ENCODE measurements around the gene ZFAND3. TPM values are rescaled to one million over a fixed set of nuclear protein-coding genes. Genes with fewer than 3 reads are reported as not detected.

The ZFAND3 gene
- total and polyA plus RNA-seq, 2 experiments from 2014 or later = 16.9 to 28.2 TPM

DNA sequence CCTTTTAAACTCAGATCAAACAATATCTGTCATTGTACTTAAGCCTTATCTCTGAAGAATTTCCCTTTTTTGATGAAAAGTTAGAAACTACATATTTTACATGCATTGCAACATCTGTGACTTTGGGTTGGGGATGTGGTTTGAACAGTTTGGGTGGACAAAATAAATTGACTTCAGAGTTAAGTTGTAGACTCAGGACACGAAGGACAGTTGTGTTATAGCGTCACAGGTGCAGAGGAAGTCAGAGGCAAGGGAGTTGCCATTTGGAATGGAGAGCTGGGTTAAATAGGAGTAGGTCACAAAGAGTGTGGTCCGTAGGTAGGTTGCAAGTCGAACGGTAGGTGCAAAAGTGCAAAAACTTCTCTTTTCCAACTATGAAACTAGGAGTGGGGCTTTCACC is 46.0 kb downstream of the ZFAND3 start:
- Mint-ChIP-seq H3K4me1 (peaks cover 29% of the 10 kb centered on the region), H3K27me3 (ENCODE audit: insufficient read depth, low read depth, poor library complexity) (no peaks in the 10 kb centered on the region), H3K4me3 (no peak overlapping the region), H3K9me3 (no peaks in the 10 kb centered on the region; the same call in 2 of the 3 replicates), H3K27ac (no peak overlapping the region), H3K36me3 (ENCODE audit: low read depth) (no peaks in the 10 kb centered on the region)
- DNase-seq (ENCODE audit: low spot score) = no peak
- ATAC-seq = no peak
- TF ChIP-seq CREB1 (CRISPR knock-in tag; IDR thresholded peaks at IDR 0.05; ENCODE audit: low read depth) (no peak), STAT1 (IDR thresholded peaks at IDR 0.05; ENCODE audit: unreplicated experiment) (no peak), EZH2phosphoT487 (IDR thresholded peaks at IDR 0.05; ENCODE audit: unreplicated experiment) (no peak), ZNF331 (CRISPR knock-in tag; IDR thresholded peaks at IDR 0.05; ENCODE audit: low read depth) (no peak), ZNF114 (CRISPR knock-in tag; IDR thresholded peaks at IDR 0.05) (no peak), EZH2 (IDR thresholded peaks at IDR 0.05; ENCODE audit: low read depth, unreplicated experiment) (no peak), NANOG (IDR thresholded peaks at IDR 0.05; ENCODE audit: borderline replicate concordance) (no peak)
- TF ChIP-seq, protein P1, sequence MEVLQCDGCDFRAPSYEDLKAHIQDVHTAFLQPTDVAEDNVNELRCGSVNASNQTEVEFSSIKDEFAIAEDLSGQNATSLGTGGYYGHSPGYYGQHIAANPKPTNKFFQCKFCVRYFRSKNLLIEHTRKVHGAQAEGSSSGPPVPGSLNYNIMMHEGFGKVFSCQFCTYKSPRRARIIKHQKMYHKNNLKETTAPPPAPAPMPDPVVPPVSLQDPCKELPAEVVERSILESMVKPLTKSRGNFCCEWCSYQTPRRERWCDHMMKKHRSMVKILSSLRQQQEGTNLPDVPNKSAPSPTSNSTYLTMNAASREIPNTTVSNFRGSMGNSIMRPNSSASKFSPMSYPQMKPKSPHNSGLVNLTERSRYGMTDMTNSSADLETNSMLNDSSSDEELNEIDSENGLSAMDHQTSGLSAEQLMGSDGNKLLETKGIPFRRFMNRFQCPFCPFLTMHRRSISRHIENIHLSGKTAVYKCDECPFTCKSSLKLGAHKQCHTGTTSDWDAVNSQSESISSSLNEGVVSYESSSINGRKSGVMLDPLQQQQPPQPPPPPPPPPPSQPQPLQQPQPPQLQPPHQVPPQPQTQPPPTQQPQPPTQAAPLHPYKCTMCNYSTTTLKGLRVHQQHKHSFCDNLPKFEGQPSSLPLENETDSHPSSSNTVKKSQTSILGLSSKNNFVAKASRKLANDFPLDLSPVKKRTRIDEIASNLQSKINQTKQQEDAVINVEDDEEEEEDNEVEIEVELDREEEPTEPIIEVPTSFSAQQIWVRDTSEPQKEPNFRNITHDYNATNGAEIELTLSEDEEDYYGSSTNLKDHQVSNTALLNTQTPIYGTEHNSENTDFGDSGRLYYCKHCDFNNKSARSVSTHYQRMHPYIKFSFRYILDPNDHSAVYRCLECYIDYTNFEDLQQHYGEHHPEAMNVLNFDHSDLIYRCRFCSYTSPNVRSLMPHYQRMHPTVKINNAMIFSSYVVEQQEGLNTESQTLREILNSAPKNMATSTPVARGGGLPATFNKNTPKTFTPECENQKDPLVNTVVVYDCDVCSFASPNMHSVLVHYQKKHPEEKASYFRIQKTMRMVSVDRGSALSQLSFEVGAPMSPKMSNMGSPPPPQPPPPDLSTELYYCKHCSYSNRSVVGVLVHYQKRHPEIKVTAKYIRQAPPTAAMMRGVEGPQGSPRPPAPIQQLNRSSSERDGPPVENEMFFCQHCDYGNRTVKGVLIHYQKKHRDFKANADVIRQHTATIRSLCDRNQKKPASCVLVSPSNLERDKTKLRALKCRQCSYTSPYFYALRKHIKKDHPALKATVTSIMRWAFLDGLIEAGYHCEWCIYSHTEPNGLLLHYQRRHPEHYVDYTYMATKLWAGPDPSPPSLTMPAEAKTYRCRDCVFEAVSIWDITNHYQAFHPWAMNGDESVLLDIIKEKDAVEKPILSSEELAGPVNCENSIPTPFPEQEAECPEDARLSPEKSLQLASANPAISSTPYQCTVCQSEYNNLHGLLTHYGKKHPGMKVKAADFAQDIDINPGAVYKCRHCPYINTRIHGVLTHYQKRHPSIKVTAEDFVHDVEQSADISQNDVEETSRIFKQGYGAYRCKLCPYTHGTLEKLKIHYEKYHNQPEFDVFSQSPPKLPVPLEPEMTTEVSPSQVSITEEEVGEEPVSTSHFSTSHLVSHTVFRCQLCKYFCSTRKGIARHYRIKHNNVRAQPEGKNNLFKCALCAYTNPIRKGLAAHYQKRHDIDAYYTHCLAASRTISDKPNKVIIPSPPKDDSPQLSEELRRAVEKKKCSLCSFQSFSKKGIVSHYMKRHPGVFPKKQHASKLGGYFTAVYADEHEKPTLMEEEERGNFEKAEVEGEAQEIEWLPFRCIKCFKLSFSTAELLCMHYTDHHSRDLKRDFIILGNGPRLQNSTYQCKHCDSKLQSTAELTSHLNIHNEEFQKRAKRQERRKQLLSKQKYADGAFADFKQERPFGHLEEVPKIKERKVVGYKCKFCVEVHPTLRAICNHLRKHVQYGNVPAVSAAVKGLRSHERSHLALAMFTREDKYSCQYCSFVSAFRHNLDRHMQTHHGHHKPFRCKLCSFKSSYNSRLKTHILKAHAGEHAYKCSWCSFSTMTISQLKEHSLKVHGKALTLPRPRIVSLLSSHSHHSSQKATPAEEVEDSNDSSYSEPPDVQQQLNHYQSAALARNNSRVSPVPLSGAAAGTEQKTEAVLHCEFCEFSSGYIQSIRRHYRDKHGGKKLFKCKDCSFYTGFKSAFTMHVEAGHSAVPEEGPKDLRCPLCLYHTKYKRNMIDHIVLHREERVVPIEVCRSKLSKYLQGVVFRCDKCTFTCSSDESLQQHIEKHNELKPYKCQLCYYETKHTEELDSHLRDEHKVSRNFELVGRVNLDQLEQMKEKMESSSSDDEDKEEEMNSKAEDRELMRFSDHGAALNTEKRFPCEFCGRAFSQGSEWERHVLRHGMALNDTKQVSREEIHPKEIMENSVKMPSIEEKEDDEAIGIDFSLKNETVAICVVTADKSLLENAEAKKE (CRISPR knock-in tag; IDR thresholded peaks at IDR 0.05) = no peak
- TF ChIP-seq, protein P2, sequence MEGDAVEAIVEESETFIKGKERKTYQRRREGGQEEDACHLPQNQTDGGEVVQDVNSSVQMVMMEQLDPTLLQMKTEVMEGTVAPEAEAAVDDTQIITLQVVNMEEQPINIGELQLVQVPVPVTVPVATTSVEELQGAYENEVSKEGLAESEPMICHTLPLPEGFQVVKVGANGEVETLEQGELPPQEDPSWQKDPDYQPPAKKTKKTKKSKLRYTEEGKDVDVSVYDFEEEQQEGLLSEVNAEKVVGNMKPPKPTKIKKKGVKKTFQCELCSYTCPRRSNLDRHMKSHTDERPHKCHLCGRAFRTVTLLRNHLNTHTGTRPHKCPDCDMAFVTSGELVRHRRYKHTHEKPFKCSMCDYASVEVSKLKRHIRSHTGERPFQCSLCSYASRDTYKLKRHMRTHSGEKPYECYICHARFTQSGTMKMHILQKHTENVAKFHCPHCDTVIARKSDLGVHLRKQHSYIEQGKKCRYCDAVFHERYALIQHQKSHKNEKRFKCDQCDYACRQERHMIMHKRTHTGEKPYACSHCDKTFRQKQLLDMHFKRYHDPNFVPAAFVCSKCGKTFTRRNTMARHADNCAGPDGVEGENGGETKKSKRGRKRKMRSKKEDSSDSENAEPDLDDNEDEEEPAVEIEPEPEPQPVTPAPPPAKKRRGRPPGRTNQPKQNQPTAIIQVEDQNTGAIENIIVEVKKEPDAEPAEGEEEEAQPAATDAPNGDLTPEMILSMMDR (conservative IDR thresholded peaks at IDR 0.05; ENCODE audit: low read depth in 2 of 2) = no peak
- TF ChIP-seq, protein P3, sequence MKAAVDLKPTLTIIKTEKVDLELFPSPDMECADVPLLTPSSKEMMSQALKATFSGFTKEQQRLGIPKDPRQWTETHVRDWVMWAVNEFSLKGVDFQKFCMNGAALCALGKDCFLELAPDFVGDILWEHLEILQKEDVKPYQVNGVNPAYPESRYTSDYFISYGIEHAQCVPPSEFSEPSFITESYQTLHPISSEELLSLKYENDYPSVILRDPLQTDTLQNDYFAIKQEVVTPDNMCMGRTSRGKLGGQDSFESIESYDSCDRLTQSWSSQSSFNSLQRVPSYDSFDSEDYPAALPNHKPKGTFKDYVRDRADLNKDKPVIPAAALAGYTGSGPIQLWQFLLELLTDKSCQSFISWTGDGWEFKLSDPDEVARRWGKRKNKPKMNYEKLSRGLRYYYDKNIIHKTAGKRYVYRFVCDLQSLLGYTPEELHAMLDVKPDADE (IDR thresholded peaks at IDR 0.05) = no peak
- Histone ChIP-seq H3K79me2 (replicated peaks; ENCODE audit: insufficient read depth) (peaks cover 93% of the 10 kb centered on the region), H3K27ac (ENCODE audit: low read depth) (no peak overlapping the region), H3F3A (replicated peaks; ENCODE audit: low read depth) (no peaks in the 10 kb centered on the region), H3K4me2 (no peak overlapping the region), H4K20me1 (replicated peaks; ENCODE audit: insufficient read depth) (peaks cover 51% of the 10 kb centered on the region), H3K27me3 (ENCODE audit: insufficient read depth) (no peaks in the 10 kb centered on the region), H3K4me3 (no peak overlapping the region), H3K36me3 (ENCODE audit: insufficient read depth) (no peaks in the 10 kb centered on the region), H3K9me2 (ENCODE audit: insufficient read depth) (no peaks in the 10 kb centered on the region), H3K4me1 (ENCODE audit: insufficient read depth) (peaks cover 25% of the 10 kb centered on the region), H2AFZ (no peak overlapping the region)

All from GM23338 (cell line).